Psoas muscle (tissue), 8 donors: ENCODE data around the gene DOCK1. TPM values are rescaled to one million over a fixed set of nuclear protein-coding genes. Genes with fewer than 3 reads are reported as not detected.

ENCODE experiments used
- ATAC-seq, 4 donors: fragments of 200-7000 bp; cut with Tn5 transposase; one replicate each; pipeline ENCODE4 v1.9.1; 2020; ENCODE audit warnings: moderate library complexity in 3 of 4, mild to moderate bottlenecking in 2 of 4
- DNase-seq, 2 donors: peaks; one replicate each; pipeline ENCODE4 v3.0.0-alpha.2; 2020
- H3K27ac ChIP-seq: fragments of 200-600 bp; one replicate; pipeline ENCODE4 v1.8.0; 2022
- H3K27me3 ChIP-seq, 3 donors: fragments of 200-600 bp in 1 of 3; one replicate each; pipeline versions ENCODE4 v1.6.1 to v1.8.0; 2013 to 2022; ENCODE audit warnings: low read length in 2 of 3, mild to moderate bottlenecking in 2 of 3, moderate library complexity in 1 of 3; ENCODE audit not compliant: insufficient read depth in 3 of 3
- H3K36me3 ChIP-seq, 2 donors: fragments of 200-600 bp in 1 of 2; one replicate each; pipeline versions ENCODE4 v1.6.1 to v1.8.0; 2013 to 2022; ENCODE audit warnings: low read depth in 1 of 2, mild to moderate bottlenecking in 1 of 2, moderate library complexity in 1 of 2; ENCODE audit not compliant: insufficient read depth in 1 of 2
- H3K4me1 ChIP-seq: fragments of 200-600 bp; one replicate; pipeline ENCODE4 v1.8.0; 2022
- H3K4me3 ChIP-seq: fragments of 200-600 bp; one replicate; pipeline ENCODE4 v1.8.0; 2022; ENCODE audit warnings: mild to moderate bottlenecking
- H3K9me3 ChIP-seq: fragments of 200-600 bp; one replicate; pipeline ENCODE4 v1.8.0; 2022
- CTCF ChIP-seq: fragments of 200-600 bp; IDR thresholded peaks from one replicate; pipeline ENCODE4 v1.8.0; 2022; ENCODE audit warnings: antibody characterized with exemption
- WGBS, 3 donors: extraction: QIAGEN DNeasy Blood & Tissue Kit; methylation state at CpG; one replicate each; pipeline versions ENCODE4 v1.1.6 to v1.1.7; 2013; 5-methylcytosine and 5-hydroxymethylcytosine counted together
- intact Hi-C, 2 donors: fragments of 100-400 bp; cut with DNase I; formaldehyde crosslinking; loops; one replicate each; pipeline versions ENCODE4 v1.11.0 to v1.14.2; 2022
- polyA plus RNA-seq, 3 donors: library from polyadenylated mRNA; stranded (reverse); fragments of 200-250 nt; gene quantifications; one replicate each; pipeline ENCODE4 v1.2.3, GENCODE V29; 2013
- total RNA-seq, 4 donors: library from RNA; stranded (reverse); fragmentation: NEBNext Ultra II Directional in 2 of 4; extraction: Animal tissue kit (Norgen Biotek cat#: 25700) in 2 of 4; gene quantifications; one replicate each; pipeline versions ENCODE4 v1.2.1 to v1.2.4, GENCODE V29; 2021 to 2023
- donor health status: healthy with polysubstance abuse.
- donor health status: DM: no; HTN: no; CAD: no; lungs with moderate emphysema.
- donor health status: Bipolar disorder and iron deficiency.
- donor health status: healthy.
- donor health status: DM: yes; HTN: yes; CAD: no.
- donor health status: DM: no; HTN: no; CAD: no.
- donor health status: DM: no; HTN: no; CAD: no.
- donor health status: DM: yes; HTN: yes; CAD: no.

The DOCK1 gene
- total and polyA plus RNA-seq, 7 donors: 2.1 to 11.3 (median 5.4) TPM

- DNase-seq: no peak
- H3K27me3 ChIP-seq: no peaks in the 10 kb centered on the region
- H3K4me3 ChIP-seq: no peak overlapping the region
- H3K4me1 ChIP-seq: no peaks in the 10 kb centered on the region
- H3K9me3 ChIP-seq: no peaks in the 10 kb centered on the region
- no peaks in the 10 kb centered on the region for H3K36me3 ChIP-seq
- 92 to 94% (median 93%) methylated on average over 13 of the region's 13 CpGs for WGBS, 3 donors
- ATAC-seq: no peak
- TF ChIP-seq CTCF: no peak
- intact Hi-C loops: no loop called here
- no peak overlapping the region for H3K27ac ChIP-seq
Observed at GRCh38 chr10:127159648-127160245, 254.5 kb downstream of the DOCK1 start.

DNA sequence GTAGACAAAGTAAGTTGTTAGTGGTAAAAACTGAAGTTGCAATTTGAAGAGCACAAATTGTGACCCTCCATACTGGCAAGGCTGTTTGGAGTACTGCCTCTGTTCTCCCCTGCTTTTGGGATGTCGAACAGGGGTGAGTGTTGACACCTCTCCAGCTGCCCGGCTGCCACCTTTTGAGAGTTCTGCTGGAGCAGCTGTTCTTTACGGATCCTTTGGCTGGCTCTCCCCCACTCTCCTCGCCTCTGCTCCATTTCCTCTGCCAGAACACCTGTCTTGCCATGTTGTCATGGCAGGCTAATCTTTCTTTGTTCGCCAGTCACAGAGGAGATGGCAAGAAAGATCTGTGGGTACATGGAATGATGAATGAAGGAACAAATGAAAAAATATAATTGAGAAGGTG, 256.3 kb downstream of the DOCK1 start:
- H3K9me3 ChIP-seq: no peaks in the 10 kb centered on the region
- no peak for ATAC-seq
- H3K27ac ChIP-seq: no peak overlapping the region
- no peaks in the 10 kb centered on the region for H3K4me1 ChIP-seq
- TF ChIP-seq CTCF: no peak
- 21 to 45% (median 28%) methylated on average over 5 of the region's 5 CpGs for WGBS, 3 donors
- no peaks in the 10 kb centered on the region for H3K27me3 ChIP-seq
- no peaks in the 10 kb centered on the region for H3K36me3 ChIP-seq
- intact Hi-C loops: no loop called here
- no peak for DNase-seq
- H3K4me3 ChIP-seq: no peak overlapping the region

DNA sequence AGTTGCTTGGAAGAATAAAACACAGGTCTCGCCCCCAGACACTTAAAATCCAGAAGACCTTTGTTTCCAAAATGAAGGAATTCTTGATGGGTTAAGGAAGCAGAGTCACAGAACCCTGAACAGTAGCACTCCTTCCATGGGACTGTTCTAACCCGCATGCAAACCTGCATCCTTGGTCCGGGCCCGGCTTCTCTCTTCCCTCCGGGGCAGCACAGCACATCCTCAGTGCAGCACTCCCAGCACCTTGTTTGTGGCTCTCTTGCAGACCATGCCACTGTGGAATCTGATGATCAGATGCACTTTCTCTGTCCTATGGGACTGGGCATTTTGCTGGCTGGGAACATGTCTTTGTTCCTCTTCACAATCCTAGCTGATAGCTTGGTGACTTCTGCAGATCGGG, 257.6 kb downstream of the DOCK1 start:
- DNase-seq: no peak
- 96 to 100% (median 98%) methylated on average over 6 of the region's 6 CpGs for WGBS, 3 donors
- no peak overlapping the region for H3K4me3 ChIP-seq
- H3K4me1 ChIP-seq: no peaks in the 10 kb centered on the region
- H3K9me3 ChIP-seq: no peaks in the 10 kb centered on the region
- intact Hi-C loops: no loop called here
- ATAC-seq: no peak
- no peaks in the 10 kb centered on the region for H3K36me3 ChIP-seq
- H3K27ac ChIP-seq: no peak overlapping the region
- TF ChIP-seq CTCF: no peak
- H3K27me3 ChIP-seq: no peaks in the 10 kb centered on the region

- intact Hi-C loops: no loop called here
- TF ChIP-seq CTCF: no peak
- WGBS, 3 donors: 39 to 74% (median 47%) methylated on average over 3 of the region's 3 CpGs
- H3K4me1 ChIP-seq: no peaks in the 10 kb centered on the region
- DNase-seq (no peak), ATAC-seq (no peak)
- no peak overlapping the region for H3K27ac ChIP-seq
- no peaks in the 10 kb centered on the region for H3K9me3 ChIP-seq
- H3K36me3 ChIP-seq: no peaks in the 10 kb centered on the region
- no peaks in the 10 kb centered on the region for H3K27me3 ChIP-seq
- H3K4me3 ChIP-seq: no peak overlapping the region
Observed at GRCh38 chr10:127168261-127168660, 263.0 kb downstream of the DOCK1 start.

- 92 to 99% (median 97%) methylated on average over 8 of the region's 8 CpGs for WGBS, 3 donors
- no peak for DNase-seq
- H3K27me3 ChIP-seq: no peaks in the 10 kb centered on the region
- H3K36me3 ChIP-seq: no peaks in the 10 kb centered on the region
- no peak for ATAC-seq
- no peak overlapping the region for H3K4me3 ChIP-seq
- no peak overlapping the region for H3K27ac ChIP-seq
- no peak for TF ChIP-seq CTCF
- H3K4me1 ChIP-seq: no peaks in the 10 kb centered on the region
- H3K9me3 ChIP-seq: no peaks in the 10 kb centered on the region
- intact Hi-C loops: no loop called here
Observed at GRCh38 chr10:127174866-127175265, 269.6 kb downstream of the DOCK1 start.
